ENCODE results near the gene EFNA2. TPM values are rescaled to one million over a fixed set of nuclear protein-coding genes. Genes with fewer than 3 reads are reported as not detected.

EFNA2 gene
- total and polyA plus RNA-seq, 2 of the 8 experiments (the other 6 are each of a cell fraction or from before 2014, with no cell fraction given): 4.0 to 7.0 TPM

DNA sequence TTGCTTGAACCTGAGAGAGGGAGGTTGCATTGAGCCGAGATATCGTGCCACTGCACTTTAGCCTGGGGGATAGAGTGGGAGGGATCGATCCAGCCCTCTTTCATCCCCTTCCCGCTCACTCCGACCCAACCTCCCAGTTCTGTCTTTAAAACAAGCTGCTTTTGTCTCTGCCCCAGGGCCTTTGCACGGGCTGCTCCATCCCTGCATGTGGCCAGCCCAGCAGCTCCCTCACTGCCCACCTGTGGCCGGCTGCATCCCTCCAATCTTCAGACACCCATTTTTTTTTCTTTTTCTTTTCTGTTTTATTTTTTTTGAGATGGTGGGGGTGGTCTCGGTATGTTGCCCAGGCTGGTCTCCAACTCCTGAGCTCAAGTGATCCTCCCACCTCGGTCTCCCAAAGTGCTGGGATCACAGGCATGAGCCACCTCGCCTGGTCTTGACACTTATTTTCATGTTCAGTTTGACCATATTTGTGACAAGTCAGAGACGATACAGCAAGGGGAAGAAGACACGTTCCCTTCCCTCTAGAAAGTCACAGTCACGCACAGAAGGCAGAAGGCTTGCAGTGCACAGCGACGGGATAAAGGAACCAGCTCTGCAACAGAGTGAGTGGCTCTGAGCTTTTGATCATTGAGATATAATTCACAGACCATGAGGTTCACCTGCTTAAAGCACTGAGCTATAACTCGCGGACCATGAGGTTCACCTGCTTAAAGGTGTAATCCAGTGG is 31.8 kb downstream of the EFNA2 start:
- no peak overlapping the region for H3K14ac ChIP-seq (ENCODE audit: insufficient read length)
- H3K4ac ChIP-seq (replicated peaks; ENCODE audit: insufficient read length, low read depth, low read length): no peak overlapping the region
- no peaks in the 10 kb centered on the region for H3K36me3 ChIP-seq (ENCODE audit: control insufficient read depth in 2 of 4, insufficient read depth in 4 of 4, low read length in 3 of 4)
- no peak for DNase-seq (ENCODE audit: low read depth in 1 of 2, low spot score in 2 of 2)
- no peak overlapping the region for H3K4me2 ChIP-seq (ENCODE audit: insufficient read depth in 1 of 2, low read depth in 2 of 2, low read length in 2 of 2)
- no peak overlapping the region for H3K56ac ChIP-seq (replicated peaks; ENCODE audit: insufficient read length, low read depth, low read length)
- H3K9ac ChIP-seq (replicated peaks in 1 of 4; ENCODE audit: extremely low read depth in 1 of 4, low read depth in 3 of 4, low read length in 3 of 4): no peak overlapping the region
- H2BK20ac ChIP-seq (ENCODE audit: low read length): no peak overlapping the region
- no peak overlapping the region for H3K27ac ChIP-seq (ENCODE audit: low read depth, low read length)
- no peaks in the 10 kb centered on the region for H4K20me1 ChIP-seq (replicated peaks in 1 of 2; ENCODE audit: control insufficient read depth in 1 of 2, insufficient read depth in 2 of 2, low read length in 2 of 2)
- no peak overlapping the region for H3K4me3 ChIP-seq (ENCODE audit: extremely low read depth in 1 of 4, insufficient read depth in 2 of 4, low read depth in 3 of 4, low read length in 4 of 4)
- no peak for FAIRE-seq
- POLR2A ChIA-PET (ENCODE audit: partially characterized antibody): interaction anchor here (0.9 to 4.1 kb wide), 2 partner anchors 9 to 48 kb away, joined by 3 to 15 read pairs; partner anchors contain the start of gene CIRBP
- no peaks in the 10 kb centered on the region for H3K23me2 ChIP-seq (ENCODE audit: low read depth, low read length)
- no peaks in the 10 kb centered on the region for H3K79me1 ChIP-seq (ENCODE audit: low read depth, low read length)
- no peaks in the 10 kb centered on the region for H3K79me2 ChIP-seq (ENCODE audit: control insufficient read depth in 1 of 2, insufficient read depth in 2 of 2, low read length in 2 of 2)
- H2AK5ac ChIP-seq (ENCODE audit: low read depth, low read length): no peak overlapping the region
- peaks cover 0 to 12% (median 5%) of the 10 kb centered on the region in 4 experiments; a peak in 5 of 7 replicates for H3K27me3 ChIP-seq (replicated peaks in 1 of 4; ENCODE audit: control insufficient read depth in 3 of 4, extremely low read depth in 1 of 4, insufficient read depth in 3 of 4, low read length in 3 of 4)
- H2BK12ac ChIP-seq (ENCODE audit: low read depth, low read length): no peak overlapping the region
- 89% methylated on average over 15 of the region's 17 CpGs; no CpG with 5 or more reads in 1 of the 2 experiments for WGBS, 2 experiments (ENCODE audit: extremely low coverage in 1 of 2, insufficient coverage in 1 of 2, insufficient read length in 1 of 2, insufficient replicate concordance in 2 of 2, low coverage in 1 of 2, low lambda C conversion rate in 2 of 2, missing lambda C conversion rate in 1 of 2)
- H3K4me1 ChIP-seq (replicated peaks in 1 of 4; ENCODE audit: control insufficient read depth in 3 of 4, insufficient read depth in 4 of 4, low read length in 3 of 4): peaks cover 0 to 5% (median 0%) of the 10 kb centered on the region in 4 experiments; a peak in 3 of 7 replicates
- H2BK120ac ChIP-seq (replicated peaks; ENCODE audit: low read depth, low read length): no peak overlapping the region
- H4K5ac ChIP-seq (ENCODE audit: insufficient read length, low read depth, low read length): no peak overlapping the region
- CTCF ChIA-PET (ENCODE audit: partially characterized antibody): interaction anchor here (0.5 to 4.0 kb wide), 12 partner anchors 9 to 751 kb away, joined by 3 to 24 read pairs (median 4); no protein-coding TSS in a partner anchor
- no peak overlapping the region for H4K8ac ChIP-seq (ENCODE audit: extremely low read depth, insufficient read depth, low read length)
- H3K18ac ChIP-seq (ENCODE audit: extremely low read depth, low read length): no peak overlapping the region
- no peak overlapping the region for H2BK5ac ChIP-seq (ENCODE audit: low read depth, low read length)
- no peaks in the 10 kb centered on the region for H3K9me3 ChIP-seq (ENCODE audit: insufficient read depth in 2 of 2, low read depth in 1 of 2, low read length in 1 of 2)
- H3K23ac ChIP-seq (ENCODE audit: insufficient read length): no peak overlapping the region
- no peak overlapping the region for H2AFZ ChIP-seq (ENCODE audit: low read length)
- no peak overlapping the region for H2BK15ac ChIP-seq (ENCODE audit: low read length)
- TF ChIP-seq KDM1A (IDR thresholded peaks at IDR 0.05; ENCODE audit: borderline replicate concordance, low read length) (peak; percentile 70; the same call in 1 of the 2 replicates), KDM5A (IDR thresholded peaks at IDR 0.05; ENCODE audit: low read length) (no peak), POU5F1 (IDR thresholded peaks at IDR 0.05; ENCODE audit: low read depth, low read length) (no peak)
- no peak overlapping the region for H4K91ac ChIP-seq (replicated peaks; ENCODE audit: insufficient read length, low read length)
